AG10803 (cell line): ENCODE data around the gene DHTKD1.
"Not testable (repeated sequence)": the region's sequence is repeated elsewhere in the genome, so short reads cannot be mapped to it uniquely, and the experiment has no call there.

Source experiments
- DNase-seq: peaks from one replicate; pipeline ENCODE4 v3.0.0; 2010; ENCODE audit warnings: low read depth
- H3K4me3 ChIP-seq: 2 replicates; pipeline ENCODE4 v1.5.1; 2011; ENCODE audit warnings: mild to moderate bottlenecking, low read length, control low read depth
- TF ChIP-seq, protein P1 (sequence below): conservative IDR thresholded peaks from 2 replicates; pipeline ENCODE4 v1.5.1; 2011; ENCODE audit warnings: mild to moderate bottlenecking, low read length, control low read depth, inconsistent platforms

The DHTKD1 gene

DNA sequence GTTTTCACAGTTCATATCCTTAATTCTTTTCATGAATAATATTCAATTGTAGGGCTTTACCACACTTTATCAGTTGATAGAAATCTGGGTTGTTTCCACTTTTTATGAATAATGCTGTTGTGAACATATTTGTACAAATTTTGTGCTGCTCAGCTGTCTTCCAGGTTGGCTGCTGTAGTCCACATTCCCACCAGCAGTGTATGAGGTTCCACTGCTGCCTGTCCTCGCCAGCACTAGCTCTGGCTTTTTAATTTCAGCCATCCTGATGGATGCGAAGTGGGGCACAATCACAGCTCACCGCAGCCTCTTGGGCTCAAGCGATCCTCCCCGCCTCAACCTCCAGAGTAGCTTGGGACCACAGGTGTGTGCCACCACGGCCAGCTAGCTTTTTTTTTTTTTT is 94.2 kb downstream of the DHTKD1 start:
- no peak for DNase-seq
- H3K4me3 ChIP-seq = no peak overlapping the region
- TF ChIP-seq, protein P1, sequence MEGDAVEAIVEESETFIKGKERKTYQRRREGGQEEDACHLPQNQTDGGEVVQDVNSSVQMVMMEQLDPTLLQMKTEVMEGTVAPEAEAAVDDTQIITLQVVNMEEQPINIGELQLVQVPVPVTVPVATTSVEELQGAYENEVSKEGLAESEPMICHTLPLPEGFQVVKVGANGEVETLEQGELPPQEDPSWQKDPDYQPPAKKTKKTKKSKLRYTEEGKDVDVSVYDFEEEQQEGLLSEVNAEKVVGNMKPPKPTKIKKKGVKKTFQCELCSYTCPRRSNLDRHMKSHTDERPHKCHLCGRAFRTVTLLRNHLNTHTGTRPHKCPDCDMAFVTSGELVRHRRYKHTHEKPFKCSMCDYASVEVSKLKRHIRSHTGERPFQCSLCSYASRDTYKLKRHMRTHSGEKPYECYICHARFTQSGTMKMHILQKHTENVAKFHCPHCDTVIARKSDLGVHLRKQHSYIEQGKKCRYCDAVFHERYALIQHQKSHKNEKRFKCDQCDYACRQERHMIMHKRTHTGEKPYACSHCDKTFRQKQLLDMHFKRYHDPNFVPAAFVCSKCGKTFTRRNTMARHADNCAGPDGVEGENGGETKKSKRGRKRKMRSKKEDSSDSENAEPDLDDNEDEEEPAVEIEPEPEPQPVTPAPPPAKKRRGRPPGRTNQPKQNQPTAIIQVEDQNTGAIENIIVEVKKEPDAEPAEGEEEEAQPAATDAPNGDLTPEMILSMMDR = no peak

DNA sequence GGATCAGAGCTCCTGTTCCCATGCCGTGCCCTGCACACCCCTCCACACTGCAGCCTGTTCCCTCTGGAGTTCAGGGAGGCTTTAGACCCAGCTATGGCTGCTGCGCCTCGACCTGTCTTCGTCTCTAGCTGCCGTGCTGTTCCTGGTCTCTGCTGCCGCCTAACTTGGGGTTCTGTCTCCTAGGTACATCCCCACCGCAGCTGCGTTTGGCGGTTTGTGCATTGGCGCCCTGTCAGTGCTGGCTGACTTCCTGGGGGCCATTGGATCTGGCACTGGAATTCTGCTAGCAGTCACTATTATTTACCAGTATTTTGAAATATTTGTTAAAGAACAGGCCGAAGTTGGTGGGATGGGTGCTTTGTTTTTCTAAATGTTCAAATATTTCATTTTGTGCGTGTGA is 95.3 kb downstream of the DHTKD1 start:
- no peak overlapping the region for H3K4me3 ChIP-seq
- TF ChIP-seq, protein P1 = no peak
- no peak for DNase-seq

DNA sequence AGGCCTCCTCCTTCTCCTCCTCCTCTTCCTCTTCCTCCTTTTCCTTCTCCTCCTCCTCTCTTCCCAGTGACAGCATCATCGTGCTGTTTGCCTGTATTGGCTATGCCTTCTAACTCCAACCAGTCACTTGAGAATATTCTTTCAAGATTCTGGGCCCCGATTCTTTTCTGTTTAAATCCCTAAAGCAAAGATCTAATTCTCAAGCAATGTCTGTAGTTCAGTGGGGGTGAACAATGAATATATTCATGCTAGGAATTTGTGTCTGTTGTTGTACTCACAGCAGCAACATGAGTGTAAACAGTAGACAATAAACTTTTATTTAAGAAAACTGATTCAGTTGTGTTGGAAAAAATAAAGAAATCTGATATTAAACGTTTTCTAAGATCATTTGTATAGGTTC is 96.3 kb downstream of the DHTKD1 start:
- no peak for DNase-seq
- TF ChIP-seq, protein P1 = no peak
- no peak overlapping the region for H3K4me3 ChIP-seq

DNA sequence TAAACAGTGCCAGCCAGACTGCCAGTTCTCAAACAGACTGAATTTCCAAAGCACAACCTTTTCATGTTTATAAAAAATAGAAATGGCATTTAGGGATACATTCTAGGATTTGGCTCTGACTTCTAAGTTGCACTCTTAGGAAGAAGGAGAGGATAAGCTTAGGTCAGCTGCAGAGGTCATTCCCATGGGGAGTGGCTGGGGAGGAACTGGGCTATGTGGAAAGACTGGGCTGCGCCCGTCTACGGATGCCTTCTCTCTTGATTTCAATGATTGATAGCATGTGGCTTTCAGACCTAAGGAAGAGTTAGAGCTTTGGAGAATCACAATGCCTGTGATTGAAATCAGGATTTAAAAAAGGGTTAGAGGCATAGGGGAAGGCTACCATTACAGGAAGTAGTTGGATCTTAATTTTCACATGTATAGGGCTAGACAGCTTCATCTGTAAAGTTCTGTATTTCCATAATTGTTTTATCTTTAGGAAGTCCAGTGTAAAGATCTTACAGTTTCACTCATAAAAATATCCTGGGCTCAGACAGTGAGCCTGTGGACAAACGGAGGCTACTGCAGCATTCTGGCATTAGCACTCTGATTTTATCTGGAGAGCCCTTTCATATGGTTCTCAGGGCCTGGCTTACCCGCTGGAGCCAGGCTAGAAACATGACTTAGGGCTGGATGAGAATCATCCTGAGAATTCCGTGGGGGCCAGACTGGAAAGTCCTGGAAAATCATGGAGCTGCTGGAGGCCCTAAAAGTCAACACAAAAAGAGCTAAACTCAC is 97.4 kb downstream of the DHTKD1 start:
- TF ChIP-seq, protein P1 = no peak
- DNase-seq = no peak
- H3K4me3 ChIP-seq = no peak overlapping the region

DNA sequence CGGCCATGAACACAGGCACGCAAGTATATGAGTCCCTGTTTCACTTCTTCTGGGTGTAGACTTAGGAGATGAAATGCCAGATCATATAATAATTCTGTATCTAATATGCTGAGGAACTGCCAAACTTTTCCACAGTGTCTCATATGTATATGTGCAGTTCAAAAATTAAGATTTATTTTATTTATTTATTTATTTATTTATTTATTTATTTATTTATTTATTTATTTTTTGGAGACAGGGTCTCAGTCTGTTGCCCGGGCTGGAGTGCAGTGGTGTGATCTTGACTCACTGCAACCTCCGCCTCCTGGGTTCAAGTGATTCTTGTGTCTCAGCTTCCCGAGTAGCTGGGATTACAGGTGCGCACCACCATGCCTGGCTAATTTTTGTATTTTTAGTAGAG is 102.8 kb downstream of the DHTKD1 start:
- DNase-seq, H3K4me3 ChIP-seq: not testable (repeated sequence)
